Mucosa of descending colon (tissue), 3 donors: ENCODE results near the gene QKI. TPM values are rescaled to one million over a fixed set of nuclear protein-coding genes. Genes with fewer than 3 reads are reported as not detected.
A peak's percentile ranks its signal among the peaks of the same experiment; 100 is the strongest.

ENCODE experiments used
- ATAC-seq: fragments of 200-7000 bp; cut with Tn5 transposase; one replicate; pipeline ENCODE4 v1.9.1; 2020; ENCODE audit warnings: mild to moderate bottlenecking, moderate library complexity
- DNase-seq, 3 donors: peaks; one replicate each; pipeline ENCODE4 v3.0.0-alpha.2; 2020
- H3K36me3 ChIP-seq: fragments of 200-600 bp; one replicate; pipeline ENCODE4 v1.8.0; 2021; ENCODE audit warnings: low read depth, mild to moderate bottlenecking
- H3K4me1 ChIP-seq: fragments of 200-600 bp; one replicate; pipeline ENCODE4 v1.8.0; 2021; ENCODE audit warnings: low read depth, mild to moderate bottlenecking
- H3K4me3 ChIP-seq: fragments of 200-600 bp; one replicate; pipeline ENCODE4 v1.8.0; 2021; ENCODE audit warnings: mild to moderate bottlenecking
- H3K9me3 ChIP-seq: fragments of 200-600 bp; one replicate; pipeline ENCODE4 v1.8.0; 2021; ENCODE audit warnings: mild to moderate bottlenecking
- intact Hi-C, 2 donors: fragments of 100-400 bp; cut with DNase I in 1 of 2; cut with micrococcal nuclease in 1 of 2; formaldehyde crosslinking; loops; one replicate each; pipeline versions ENCODE4 v1.11.0 to v1.11.1; 2022; cut with DNase I, micrococcal nuclease
- total RNA-seq, 3 donors: library from RNA; stranded (reverse); fragmentation: NEBNext Ultra II Directional in 2 of 3; extraction: Animal tissue kit (Norgen Biotek cat#: 25700) in 2 of 3; gene quantifications; one replicate each; pipeline versions ENCODE4 v1.2.1 to v1.2.4, GENCODE V29; 2021 to 2023
- TF ChIP-seq, protein P1 (sequence below): fragments of 200-600 bp; IDR thresholded peaks from one replicate; pipeline ENCODE4 v1.8.0; 2022; ENCODE audit warnings: antibody characterized with exemption, mild to moderate bottlenecking
- donor health status: DM: no; HTN: no; CAD: no; lungs with moderate emphysema.
- donor health status: DM: no; HTN: no; CAD: no.
- donor health status: DM: no; HTN: yes; CAD: no.

QKI gene
- total RNA-seq, 3 donors from 2014 or later, result 11.3 to 129 (median 35.8) TPM

DNA sequence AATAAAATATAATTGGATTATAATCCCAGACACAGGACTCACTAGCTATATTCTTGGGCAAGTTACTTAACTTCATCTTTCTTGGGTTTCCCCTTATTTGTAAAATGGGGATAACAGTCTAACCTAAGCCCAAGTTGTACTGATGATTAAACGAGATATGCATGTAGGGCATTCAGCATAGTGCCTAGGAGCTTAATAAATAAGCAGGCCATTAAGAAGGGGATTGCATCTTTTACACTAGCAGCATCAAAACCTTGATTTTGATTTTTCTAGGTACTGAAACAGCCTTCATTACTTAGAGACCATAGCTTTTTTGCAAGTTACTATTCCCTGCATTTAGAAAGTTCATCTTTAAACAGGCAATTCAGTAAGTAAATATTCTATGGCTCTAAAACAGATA is 2.2 kb upstream of the QKI start:
- DNase-seq, result no peak
- TF ChIP-seq, protein P1, sequence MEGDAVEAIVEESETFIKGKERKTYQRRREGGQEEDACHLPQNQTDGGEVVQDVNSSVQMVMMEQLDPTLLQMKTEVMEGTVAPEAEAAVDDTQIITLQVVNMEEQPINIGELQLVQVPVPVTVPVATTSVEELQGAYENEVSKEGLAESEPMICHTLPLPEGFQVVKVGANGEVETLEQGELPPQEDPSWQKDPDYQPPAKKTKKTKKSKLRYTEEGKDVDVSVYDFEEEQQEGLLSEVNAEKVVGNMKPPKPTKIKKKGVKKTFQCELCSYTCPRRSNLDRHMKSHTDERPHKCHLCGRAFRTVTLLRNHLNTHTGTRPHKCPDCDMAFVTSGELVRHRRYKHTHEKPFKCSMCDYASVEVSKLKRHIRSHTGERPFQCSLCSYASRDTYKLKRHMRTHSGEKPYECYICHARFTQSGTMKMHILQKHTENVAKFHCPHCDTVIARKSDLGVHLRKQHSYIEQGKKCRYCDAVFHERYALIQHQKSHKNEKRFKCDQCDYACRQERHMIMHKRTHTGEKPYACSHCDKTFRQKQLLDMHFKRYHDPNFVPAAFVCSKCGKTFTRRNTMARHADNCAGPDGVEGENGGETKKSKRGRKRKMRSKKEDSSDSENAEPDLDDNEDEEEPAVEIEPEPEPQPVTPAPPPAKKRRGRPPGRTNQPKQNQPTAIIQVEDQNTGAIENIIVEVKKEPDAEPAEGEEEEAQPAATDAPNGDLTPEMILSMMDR, result no peak
- H3K4me1 ChIP-seq, result peaks cover 5% of the 10 kb centered on the region
- no peak for ATAC-seq
- no peaks in the 10 kb centered on the region for H3K9me3 ChIP-seq
- no peaks in the 10 kb centered on the region for H3K36me3 ChIP-seq
- H3K4me3 ChIP-seq, result no peak overlapping the region
- intact Hi-C loops, result no loop called here

DNA sequence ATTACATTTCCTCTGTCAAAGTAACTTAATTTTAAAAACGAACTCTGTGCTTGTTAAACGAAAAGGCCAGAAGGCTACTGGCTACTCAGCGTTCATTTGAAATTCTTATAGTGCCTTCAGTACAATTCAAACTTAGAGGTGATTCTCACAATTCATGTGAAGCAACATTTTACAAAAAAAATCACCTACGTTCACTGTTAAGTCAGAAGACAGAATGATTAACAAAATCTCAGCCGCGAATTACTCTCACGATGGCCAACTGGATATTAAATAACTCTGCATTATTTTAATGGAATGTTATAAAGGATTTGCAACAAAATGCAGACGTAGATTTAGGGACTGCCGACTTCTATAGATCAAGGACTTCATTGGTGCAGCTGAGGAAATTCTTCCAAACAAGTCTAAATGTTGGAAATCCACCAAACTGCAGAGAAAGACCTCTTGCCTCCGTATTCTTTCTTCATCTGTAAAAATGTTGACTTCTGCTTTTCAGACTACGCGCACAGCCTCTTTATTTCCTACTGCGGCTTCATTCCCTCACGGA is 1.6 kb upstream of the QKI start:
- H3K4me1 ChIP-seq, result peaks cover 5% of the 10 kb centered on the region
- no peaks in the 10 kb centered on the region for H3K9me3 ChIP-seq
- ATAC-seq (no peak), DNase-seq (no peak)
- intact Hi-C loops, result no loop called here
- peak overlapping the region; percentile 26 for H3K4me3 ChIP-seq
- TF ChIP-seq, protein P1, result no peak
- no peaks in the 10 kb centered on the region for H3K36me3 ChIP-seq

DNA sequence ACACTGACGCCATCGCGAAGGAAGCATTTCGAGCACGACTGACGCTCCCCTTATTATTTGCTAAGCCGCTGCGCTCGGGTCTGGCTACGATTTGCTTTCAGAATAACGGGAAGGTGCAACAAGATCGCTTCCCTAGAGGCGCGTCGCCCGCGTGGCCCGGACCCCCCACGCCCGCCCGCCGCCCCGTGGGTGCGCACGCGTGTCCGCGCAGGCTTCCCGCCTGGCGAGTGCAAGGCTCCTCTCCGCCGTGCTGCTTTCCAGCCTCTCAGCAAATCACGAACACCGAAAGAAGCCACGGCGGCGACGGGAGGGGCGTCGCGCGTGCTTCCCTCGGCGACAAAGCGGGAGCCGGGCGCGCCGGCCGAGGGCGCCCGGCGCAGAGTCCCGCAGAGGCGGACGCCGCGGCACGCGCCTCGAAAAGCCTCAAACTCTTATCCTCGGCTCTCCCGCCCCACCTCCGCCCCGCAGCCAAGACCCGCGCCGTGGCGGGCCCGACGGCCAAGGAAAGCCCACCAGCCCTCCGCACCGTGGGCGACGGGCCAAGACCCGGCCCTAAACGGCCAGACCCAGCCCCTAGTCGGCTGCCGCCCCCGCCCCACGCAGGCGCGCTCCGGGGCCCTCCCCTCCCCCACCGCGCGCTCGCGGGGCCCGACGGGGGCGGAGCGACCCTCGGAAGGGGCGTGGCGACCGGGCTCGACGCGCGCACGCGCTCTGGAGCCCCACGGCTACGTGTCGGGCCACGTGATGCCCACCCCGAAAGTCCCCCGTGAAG is 987 bp upstream of the QKI start:
- Histone ChIP-seq H3K4me3 (peak overlapping the region; percentile 26), H3K9me3 (no peaks in the 10 kb centered on the region), H3K36me3 (no peaks in the 10 kb centered on the region), H3K4me1 (peaks cover 5% of the 10 kb centered on the region)
- intact Hi-C loops, result no loop called here
- DNase-seq, result peak; percentile 74 to 90 (median 85)
- TF ChIP-seq, protein P1, result no peak
- ATAC-seq, result peak; percentile 93

DNA sequence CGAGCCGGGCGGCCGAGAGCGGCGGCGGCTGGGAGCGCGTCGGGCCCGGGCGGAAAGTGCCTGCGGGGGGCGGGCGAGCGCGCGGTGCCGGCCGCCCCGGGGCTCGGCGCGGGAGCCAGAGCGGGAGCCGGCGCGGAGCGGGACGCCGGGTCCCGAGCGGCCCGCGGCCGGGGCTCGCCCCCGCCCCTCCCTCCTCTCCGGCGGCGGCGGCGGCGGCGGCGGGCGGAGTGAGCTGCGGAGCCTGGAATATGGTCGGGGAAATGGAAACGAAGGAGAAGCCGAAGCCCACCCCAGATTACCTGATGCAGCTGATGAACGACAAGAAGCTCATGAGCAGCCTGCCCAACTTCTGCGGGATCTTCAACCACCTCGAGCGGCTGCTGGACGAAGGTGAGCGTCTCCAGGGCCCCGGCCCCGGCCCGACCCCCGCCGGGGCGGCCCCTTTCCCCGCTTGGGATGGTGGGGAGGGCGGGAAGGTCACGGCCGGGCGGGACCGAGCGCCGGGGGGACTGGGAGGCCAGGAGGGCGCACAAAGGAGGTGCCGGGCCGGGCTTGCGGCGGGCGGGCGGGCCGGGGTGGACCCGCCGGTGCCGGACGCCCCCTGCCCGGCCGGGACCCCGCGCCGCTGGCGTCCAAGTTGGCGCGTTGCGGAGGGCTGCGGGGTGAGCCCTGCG is 565 bp downstream of the QKI start:
- peak overlapping the region; percentile 44 for H3K4me3 ChIP-seq
- peaks cover 5% of the 10 kb centered on the region for H3K4me1 ChIP-seq
- peak in 2 of 3 donors; percentile 41 to 61 for DNase-seq
- intact Hi-C loops, result no loop called here
- TF ChIP-seq, protein P1, result no peak
- no peaks in the 10 kb centered on the region for H3K9me3 ChIP-seq
- H3K36me3 ChIP-seq, result no peaks in the 10 kb centered on the region
- no peak for ATAC-seq

DNA sequence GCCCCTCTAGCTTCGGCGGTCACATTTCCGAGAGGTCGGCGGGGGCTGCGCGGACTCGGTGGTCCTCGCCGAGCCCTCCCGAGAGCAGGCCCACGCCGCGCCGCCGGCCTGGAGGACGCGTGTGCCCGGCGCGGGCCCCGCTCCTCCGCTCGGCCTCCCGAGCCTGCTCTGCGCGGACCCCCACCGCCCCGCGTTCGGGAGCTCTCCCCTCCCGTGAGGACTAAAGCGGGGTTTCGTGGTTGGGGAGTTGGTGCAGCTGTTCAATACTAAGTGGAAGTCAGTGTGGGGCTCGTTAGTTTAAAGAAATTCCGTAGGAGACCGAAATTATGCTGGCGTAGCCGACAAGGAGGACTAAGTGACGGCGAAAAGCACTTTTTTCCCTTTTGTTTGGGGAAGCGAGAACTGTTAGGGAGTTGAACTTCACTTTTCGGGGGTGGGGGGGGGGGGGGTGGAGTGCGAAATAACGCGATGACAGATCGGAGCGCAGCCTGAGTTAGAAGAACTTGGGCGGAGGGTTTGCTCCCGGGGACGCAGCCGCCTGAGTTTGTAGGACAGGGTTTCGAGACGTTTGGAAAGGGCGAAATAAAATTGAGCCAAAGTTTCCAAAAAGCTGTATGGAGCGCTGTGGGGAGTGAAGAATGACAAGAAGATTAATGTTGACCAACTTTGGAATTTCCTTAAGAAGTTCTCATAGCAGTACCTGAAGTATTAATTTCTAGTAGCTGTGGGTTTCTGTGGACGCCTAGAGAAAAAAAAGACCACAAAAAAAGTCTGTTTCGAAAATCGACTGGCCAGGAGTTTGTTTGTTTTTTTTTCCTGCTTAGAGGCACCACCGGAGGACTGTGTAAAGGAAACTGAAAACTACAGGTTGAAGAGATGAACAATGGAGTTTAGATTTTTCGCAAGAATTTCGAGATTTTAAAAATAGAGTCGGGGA is 1.4 kb downstream of the QKI start:
- Histone ChIP-seq H3K36me3 (no peaks in the 10 kb centered on the region), H3K9me3 (no peaks in the 10 kb centered on the region), H3K4me3 (peak overlapping the region; percentile 44), H3K4me1 (peaks cover 5% of the 10 kb centered on the region)
- TF ChIP-seq, protein P1, result no peak
- DNase-seq, result peak; percentile 29 to 67 (median 42)
- ATAC-seq, result no peak
- intact Hi-C loops, result no loop called here
